ENCODE results near the gene KRCC1.
A peak's percentile ranks its signal among the peaks of the same experiment; 100 is the strongest.
"Not testable (repeated sequence)": the region's sequence is repeated elsewhere in the genome, so short reads cannot be mapped to it uniquely, and the experiment has no call there.

KRCC1 gene

DNA sequence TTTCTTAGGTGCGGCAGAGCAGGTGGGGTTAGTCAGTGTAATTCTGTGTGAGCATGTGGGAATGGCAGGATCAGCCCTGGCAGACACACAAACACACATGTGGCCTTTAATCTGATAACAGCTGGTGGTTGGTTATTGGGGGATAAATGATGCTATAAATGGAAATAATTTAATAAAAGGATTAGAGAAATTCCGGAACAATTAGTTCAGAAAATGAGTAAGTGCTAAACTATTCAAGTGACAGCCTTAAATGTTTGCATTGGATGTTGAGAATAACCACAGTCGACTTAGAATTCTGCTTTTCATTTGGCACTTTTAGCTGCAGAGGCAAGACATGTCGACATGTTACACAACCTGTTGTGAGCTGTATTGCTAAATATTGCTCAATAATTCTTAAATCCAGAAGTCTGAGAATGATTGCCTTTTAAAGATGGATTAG lies 19.3 kb upstream of the KRCC1 start:
- DNase-seq, result no peak

DNA sequence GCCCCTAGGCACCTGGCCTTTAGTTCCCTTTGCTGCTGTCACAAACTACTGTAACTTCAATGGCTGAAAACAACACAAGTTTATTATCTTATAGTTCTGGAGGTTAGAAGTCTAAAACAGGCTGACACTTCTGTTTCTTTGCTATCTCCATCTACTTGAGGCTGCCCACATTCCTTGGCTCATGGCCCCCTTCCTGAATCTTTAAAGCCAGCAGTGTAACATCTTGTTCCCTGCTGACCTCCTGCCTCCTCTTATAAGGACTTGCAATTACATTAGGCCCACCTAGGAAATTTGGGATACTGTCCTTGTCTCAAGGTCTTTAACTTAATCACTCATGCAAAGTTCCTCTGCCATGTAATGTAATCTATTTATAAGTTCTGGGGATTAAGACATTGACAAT lies 18.6 kb upstream of the KRCC1 start:
- DNase-seq, result no peak

- DNase-seq, result no peak
Observed at GRCh38 chr2:88071365-88071764, 15.8 kb upstream of the KRCC1 start.

GRCh38 chr2:88070055-88070454 lies 14.5 kb upstream of the KRCC1 start:
- no peak for DNase-seq

- DNase-seq, result no peak
Observed at GRCh38 chr2:88069117-88069516, 13.5 kb upstream of the KRCC1 start.

- no peak for DNase-seq
Observed at GRCh38 chr2:88068044-88068443, 12.5 kb upstream of the KRCC1 start.

DNA sequence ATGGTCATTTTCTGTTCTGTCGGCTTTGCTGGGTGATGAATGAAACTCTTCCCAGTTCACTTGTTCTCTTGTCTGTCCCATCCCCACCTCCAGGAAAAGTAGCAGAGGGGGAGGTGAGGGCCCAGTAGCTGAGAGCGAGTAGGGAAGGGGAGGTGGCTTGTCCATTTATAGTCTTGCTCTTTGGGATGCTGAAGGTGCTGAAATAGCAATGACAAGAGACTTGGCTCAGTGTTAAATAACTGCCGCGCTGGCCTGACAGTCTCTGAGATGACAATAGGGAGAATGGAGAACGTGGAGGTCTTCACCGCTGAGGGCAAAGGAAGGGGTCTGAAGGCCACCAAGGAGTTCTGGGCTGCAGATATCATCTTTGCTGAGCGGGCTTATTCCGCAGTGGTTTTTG lies 12.0 kb upstream of the KRCC1 start, which contains the start of gene SMYD1:
Gene SMYD1 (plus strand): TSS at position 228 of the 400 bp plus-strand sequence. CDS start 40 bp downstream, at position 268.
- DNase-seq, result no peak

DNA sequence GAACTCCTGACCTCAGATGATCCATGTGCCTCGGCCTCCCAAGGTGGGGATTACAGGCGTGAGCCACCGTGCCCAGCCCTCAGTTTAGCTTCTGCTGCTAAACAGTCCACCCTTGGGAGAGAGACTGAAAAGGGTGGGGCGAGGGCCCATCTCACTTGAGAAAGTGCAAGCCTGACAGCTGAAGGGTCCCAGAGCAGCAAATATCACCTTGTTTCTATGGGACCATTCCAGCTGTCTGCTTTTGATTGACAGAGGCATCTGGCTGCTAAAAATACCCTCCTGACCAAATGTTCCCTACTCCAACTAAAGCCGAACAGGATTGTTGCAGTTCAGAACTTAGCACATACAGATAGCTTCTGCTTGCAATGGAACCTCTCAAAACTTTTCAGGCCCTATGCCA lies 11.6 kb upstream of the KRCC1 start:
- DNase-seq, result no peak

DNA sequence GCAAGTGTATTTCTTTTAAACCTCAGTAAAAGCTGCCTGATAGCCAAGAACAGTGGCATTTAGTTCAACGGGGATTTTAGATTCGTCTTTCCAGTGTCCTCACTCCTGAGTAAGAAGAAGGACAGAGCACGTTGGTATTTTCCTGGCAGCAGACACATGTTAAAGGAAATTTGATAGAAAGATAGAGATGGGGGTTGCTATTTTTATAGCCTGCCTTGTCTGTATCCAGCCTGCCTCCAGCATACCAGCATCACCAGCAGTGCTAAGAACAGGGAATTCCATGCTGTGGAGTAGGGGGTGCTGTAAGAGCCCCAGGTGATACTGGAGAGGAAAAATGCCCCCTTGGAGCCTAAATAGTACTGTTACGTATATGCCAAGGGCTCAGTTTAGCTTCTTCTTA lies 11.0 kb upstream of the KRCC1 start:
- DNase-seq, result no peak

- DNase-seq, result no peak
Observed at GRCh38 chr2:88061295-88061694, 5.7 kb upstream of the KRCC1 start.

- no peak for DNase-seq
Observed at GRCh38 chr2:88060907-88061275, 5.3 kb upstream of the KRCC1 start.

GRCh38 chr2:88059979-88060906 lies 4.7 kb upstream of the KRCC1 start:
- DNase-seq, result peak; percentile 15

DNA sequence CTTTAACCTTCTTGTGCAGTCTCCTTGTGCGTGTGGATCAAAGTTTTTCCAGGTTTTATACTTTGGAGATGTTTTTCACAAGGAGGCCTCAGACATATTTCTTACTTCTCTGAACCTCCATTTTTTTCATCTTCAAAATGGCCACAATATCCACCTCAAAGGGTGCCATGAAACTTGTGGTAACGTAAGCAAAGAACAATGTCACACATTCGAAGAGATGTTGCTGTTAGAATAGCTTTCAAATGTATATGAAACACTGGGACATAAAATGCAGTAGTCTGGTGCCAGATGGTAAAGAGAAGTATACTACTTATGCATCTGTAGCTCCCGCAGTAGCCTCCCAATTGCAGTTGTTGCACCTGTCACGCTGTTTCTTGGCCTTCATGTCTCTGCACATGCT lies 2.6 kb upstream of the KRCC1 start:
- no peak for DNase-seq

DNA sequence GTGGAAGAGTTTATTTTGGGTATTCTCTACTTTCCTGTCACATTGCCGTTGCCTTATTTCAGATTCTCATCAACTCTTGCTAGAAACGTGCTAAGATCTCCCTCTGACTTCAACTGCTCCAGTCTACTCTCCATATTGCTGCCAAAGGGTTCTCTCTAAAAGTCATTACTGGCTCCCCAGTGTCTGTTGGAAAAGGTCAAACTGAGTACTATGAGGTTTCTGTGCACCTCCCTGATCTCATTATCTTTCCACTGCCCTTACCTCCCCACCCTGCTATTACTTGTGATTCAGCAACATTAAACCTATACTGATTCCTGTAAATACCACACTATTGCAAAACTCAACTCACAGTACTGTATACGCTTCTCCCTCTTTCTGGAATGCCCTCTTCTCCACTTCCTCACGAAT lies 1.9 kb upstream of the KRCC1 start:
- no peak for DNase-seq

GRCh38 chr2:88054782-88055370 lies 707 bp downstream of the KRCC1 start:
- no peak for DNase-seq

DNA sequence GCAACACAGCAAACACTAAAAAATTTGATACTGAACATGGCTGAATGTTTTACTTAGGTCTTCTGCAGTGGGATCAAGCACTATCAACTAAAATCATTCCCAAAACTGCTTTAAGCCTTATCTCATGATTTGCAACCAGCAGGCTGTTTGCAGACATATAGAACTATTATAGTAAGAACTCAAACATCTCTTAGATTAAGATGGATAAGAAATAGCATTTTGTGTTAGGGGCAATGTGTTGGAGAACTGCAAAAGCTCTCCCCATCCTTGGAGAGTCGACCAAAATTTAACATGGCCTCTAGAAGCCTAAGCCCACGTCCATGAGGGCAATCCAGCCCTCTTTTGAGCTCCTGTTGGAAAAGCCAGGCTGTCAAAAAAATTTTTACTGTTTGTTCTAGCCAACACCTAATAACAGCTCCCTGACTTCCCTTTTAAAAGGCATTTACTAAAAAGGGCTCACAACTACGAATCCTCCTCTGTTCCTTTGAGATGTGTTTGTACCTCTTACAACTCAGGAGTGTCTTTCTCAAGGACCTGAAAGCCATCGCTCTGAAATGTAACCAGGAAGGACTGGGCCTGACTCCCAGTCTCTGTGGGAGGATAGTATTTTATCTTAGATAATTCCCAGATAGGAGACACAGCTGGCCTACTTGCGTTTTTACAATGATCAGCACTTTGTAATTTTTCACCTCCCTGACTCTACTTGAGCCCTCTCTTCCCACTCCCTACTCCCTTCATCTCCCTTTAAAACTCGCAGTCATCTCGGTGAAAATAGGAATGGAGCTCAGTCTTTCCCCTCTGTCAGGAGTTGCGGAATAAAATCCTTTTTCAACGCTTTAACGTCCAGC lies 1.4 kb downstream of the KRCC1 start:
- DNase-seq, result no peak

GRCh38 chr2:88053296-88053695 lies 2.3 kb downstream of the KRCC1 start:
- no peak for DNase-seq

DNA sequence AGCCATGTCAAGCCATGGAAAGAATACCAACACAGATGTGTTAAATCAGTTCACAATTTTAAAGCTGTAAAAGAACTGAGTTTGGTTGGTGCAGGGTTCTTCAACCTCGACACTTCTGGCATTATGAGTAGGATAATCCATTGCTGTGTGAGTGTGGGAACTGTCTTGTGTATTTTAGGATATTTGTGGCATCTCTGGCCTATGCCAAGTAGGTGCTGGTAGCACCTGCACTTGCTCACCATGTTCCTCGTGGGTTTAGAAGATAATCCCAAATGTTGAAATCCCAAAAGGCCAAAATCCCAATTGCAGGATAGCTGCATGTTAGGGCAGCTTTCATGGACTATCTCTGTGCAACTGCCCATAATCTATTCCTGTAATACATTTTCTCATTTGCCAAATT lies 3.8 kb downstream of the KRCC1 start:
- DNase-seq, result no peak

- no peak for DNase-seq
Observed at GRCh38 chr2:88049622-88050021, 6.0 kb downstream of the KRCC1 start.

GRCh38 chr2:88048541-88048940 lies 7.0 kb downstream of the KRCC1 start:
- no peak for DNase-seq

GRCh38 chr2:88045561-88045960 lies 10.0 kb downstream of the KRCC1 start:
- DNase-seq, result not testable (repeated sequence)

- no peak for DNase-seq
Observed at GRCh38 chr2:88042476-88042875, 13.1 kb downstream of the KRCC1 start.
